ENCODE measurements around the gene LYRM2. TPM values are rescaled to one million over a fixed set of nuclear protein-coding genes. Genes with fewer than 3 reads are reported as not detected.

LYRM2 gene
- total RNA-seq, 2 donors from 2014 or later = 34.1 to 34.3 TPM

DNA sequence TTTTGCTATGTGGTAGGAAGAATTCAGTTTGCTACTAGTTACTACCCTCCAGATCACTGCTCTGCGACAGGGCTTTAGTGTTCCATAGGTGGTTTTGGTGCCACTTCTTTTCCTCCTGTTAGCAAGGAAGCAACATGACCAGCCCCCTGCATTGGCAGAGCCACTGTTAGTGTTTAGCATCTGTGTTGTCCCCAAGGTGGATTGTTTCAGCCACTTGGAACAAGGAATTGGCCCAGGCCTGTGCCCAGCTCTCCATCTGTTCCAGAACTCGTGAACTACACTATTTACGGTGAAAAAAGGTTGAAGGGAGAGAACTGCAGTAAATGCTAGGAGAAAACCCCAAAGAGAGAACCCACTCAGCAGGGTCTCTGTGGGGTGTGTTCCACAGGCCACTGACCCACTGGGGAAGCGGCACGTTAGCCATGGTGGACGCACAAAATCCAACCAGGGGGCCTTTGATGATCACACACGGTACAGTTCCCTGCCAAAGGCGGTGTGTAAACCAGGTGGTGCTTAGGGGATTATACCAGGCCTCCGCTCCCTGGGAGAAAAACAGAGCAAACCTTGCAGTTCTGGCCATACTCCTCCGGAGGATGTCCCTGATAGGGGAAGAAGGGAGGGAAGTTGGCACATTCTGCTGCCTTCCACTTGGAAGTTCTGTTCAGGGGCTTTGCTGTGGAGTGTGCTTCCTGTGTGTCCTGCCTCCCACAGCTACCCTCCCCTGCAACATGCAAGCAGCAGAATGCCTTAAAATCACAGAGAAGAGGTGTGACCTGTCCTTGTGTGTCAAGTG is 72.3 kb downstream of the LYRM2 start:
- intact Hi-C loops (cut with DNase I) = no loop called here
- DNase-seq (ENCODE audit: low spot score) = no peak

DNA sequence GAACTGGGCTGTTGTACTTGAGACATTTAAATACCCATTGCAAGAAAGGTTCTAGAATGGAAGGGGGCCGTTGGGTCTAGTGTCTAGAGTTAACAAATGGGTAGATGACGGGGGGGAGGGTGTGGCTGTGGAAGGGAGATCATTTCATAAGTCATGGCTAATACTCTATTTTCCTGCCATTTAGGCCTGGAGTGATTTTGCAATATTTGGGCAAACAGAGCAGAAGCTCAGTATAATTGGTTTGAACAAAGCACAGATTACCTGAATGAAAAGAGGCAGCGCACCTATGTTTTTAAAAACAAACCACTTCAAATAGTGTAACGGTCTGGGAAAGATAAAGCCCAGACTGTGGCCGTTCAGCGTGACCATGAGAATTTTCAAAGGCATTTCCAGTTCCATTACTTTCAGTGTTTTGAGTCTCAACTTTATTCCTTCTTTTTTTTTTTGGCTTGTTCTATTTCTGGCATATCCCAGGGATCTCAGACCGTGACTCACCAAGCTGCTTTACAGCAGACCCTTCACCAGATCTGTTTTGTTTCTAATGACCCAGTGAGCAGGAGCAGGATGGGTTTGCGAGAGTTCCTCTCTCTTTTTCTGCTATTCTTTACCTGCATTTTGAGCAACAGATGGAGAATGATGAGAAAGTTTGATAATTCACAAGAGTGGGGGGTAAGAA is 73.7 kb downstream of the LYRM2 start:
- intact Hi-C loops (cut with DNase I) = no loop called here
- DNase-seq (ENCODE audit: low spot score) = no peak

DNA sequence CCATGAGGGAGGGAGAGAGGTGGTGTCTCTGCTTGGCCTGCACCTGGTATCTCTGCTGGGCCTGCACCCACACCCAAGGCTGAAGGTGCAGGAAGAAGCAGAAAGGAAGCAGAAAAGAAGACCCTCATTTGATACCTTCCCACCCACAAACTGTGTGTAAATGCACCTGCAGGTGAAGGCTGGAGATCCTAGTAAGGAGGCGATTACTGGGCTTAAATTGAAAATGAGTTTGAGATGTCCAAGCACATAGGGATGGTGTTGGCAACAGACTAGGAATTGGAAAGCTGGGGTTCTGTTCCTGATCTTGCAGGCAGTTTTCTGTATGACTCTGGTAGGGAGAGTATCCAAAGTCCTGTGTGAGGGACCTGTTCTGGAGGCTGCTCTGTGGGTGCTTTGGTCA is 74.7 kb downstream of the LYRM2 start:
- intact Hi-C loops (cut with DNase I) = no loop called here
- DNase-seq (ENCODE audit: low spot score) = no peak

DNA sequence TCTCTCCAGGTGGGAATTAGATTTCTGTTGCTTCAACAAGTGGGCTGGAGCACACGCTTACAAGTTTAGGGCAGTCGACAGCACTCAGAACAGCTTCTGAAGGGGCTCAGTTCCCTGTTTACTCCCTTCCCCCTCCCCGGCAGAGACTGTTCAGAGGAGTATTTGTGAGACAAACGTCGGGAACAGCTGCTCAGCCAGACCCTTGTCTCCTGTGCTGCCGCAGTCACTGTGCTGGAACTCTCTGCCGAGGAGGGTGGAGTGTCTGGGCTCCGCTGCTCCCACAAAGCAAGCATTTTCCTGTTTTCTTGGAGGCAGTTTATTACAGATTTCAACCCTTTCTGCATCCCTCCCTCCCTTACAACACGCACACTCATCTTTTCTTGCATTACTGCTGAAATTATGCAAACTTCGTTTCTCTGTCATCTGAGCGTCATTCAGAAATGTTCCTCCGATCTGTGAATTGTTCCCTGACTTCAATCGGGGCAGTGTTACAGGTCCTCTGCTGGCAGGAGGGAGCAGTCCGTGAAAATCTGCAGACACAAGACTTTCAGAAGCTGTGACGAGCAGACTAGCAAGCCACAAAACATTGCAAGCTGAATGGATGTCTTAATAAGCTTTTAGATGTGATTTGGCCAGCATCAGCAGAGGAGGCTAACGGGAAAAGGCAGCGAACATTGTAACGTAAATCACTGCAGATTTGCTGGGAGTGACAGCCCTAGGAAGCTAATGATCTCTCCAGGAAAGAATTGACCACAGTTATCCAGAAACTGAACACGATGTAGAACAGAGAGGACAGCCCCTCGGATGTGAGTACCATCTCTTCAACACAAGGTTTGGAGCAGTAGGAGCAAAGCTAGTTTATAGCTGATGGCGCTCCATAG is 76.2 kb downstream of the LYRM2 start:
- intact Hi-C loops (cut with DNase I) = no loop called here
- DNase-seq (ENCODE audit: low spot score) = no peak

DNA sequence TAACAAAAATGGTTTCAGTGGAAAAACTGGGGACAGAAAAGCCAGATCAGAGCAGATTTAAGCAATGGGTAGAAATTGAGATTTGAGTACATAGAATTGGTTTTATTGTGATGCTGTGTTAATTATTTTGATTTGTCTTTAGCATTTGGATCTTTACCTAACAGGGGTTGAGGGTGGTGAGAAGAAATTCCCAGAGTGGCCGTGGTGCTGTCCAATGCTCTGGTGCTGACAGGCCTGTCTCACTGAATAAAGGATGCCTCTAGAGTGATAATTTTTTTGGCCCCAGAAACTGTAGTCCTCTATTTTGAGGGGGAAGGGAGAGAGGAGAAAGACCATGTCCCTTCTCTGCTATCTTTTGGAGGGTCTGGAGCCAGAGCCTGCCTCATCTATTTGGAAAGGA is 79.1 kb downstream of the LYRM2 start:
- intact Hi-C loops (cut with DNase I) = no loop called here
- DNase-seq (ENCODE audit: low spot score) = no peak

DNA sequence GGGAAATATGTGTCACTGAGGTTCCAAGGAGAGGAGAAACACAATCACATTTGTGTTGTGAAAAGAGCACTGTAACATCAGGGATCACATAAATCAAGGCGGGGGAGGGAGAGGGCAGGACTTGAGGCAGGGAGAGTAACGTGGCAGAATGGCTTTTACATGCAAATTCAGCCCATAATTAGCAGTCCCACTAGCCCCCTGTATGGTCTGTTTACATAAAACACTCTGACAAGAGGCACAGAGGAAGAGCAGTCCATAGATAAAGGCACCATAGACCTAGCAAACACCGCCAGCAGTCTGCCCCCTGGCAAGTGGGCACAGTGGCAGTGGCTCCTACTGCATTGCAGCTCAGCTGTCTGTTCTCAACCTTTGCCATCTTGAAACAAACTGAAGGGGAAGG is 82.7 kb downstream of the LYRM2 start:
- DNase-seq (ENCODE audit: low spot score) = no peak
- intact Hi-C loops (cut with DNase I) = no loop called here

DNA sequence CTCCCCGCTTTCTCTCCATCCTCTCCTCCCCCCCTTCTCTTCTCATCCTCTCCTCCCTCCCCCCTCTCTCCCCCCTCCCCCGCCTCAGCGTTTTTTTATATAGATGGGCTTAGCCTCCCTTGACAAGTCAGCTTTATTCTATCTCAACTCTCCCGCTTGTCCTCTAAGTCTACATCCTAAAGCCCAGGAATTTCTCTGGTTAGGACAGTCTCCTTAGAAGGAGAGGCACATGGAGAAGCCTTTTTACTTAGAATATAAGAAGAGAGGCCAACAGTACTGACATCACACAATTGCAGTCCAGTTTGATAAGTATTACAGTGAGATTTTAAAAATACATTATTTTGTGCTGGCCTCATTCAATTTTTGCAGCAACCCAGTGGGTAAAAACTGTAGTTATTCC is 83.5 kb downstream of the LYRM2 start:
- intact Hi-C loops (cut with DNase I) = no loop called here
- no peak for DNase-seq (ENCODE audit: low spot score)

DNA sequence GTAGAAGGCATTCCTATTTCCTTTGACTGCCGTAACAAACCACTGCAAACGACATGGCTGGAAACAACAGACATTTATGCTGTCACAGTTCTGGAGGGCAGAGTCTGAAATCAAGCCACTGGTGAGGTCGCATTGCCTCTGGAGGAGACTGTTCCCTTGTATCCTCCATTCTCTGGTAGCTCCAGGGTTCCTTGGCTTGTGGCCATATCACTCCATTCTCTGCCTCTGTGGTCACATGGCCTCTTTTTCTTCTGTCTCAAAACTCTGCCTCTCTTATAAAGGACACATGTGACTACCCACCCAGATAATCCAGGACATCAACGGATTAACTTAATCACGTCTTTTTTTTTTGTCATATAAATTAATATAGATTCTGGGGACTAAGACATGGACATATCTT is 84.4 kb downstream of the LYRM2 start:
- intact Hi-C loops (cut with DNase I) = no loop called here
- DNase-seq (ENCODE audit: low spot score) = no peak

DNA sequence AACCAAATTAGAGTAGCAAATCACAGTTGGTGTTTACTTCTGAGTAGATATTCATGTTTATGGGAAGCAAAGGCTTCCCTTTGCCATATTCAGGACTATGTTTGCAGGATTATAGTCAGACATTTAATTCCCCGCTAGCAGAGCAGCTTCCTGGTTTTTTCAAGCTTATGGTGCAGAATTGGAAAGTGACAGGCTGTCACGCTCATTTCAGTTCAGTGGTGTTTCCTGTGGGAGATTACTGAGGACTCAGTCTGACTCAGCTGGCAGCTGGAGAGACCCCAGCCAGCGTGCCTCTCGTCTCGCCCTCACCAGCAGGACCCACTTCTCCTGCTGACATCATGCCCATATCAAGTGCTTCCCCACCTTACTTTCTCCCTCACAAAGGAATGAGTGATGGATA is 85.1 kb downstream of the LYRM2 start:
- DNase-seq (ENCODE audit: low spot score) = no peak
- intact Hi-C loops (cut with DNase I) = no loop called here

DNA sequence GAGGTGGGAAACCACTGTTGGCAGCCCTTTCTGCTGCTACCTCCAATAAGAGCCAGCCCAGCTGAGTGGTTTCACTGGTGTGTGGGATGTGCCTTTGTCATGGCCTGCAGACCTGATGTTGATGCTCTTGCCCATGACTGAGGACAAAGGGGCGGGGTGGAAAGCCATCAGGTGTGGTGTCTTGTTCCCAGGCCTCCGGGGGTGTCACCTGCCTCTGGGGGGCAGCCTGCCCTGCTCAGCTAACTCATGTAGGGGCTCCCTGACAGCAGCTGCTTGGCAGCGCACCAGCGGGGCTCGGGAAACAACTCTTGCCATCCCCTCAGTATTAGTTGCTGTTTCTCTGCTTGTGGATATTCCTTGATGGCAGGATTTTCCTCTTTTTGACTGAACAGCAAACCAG is 91.3 kb downstream of the LYRM2 start:
- intact Hi-C loops (cut with DNase I) = no loop called here
- no peak for DNase-seq (ENCODE audit: low spot score)

DNA sequence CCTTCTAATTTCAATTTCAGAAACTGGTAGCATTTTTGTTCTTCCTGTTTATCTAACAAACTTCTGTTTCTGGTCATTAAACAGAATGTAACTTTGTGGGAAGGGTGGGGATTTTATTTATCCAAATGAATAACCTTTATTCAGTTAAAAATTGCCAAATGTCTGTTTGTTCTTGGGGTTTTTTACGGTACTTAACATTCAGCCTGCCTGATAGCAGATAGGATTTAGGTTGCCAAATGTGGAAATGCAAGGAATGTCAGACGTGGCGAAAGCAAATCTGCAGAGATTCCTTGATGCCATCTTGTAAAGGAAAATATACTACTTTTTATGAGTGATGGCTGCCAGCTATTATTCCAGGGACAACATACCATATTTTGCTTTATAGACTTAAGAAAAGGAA is 95.7 kb downstream of the LYRM2 start:
- intact Hi-C loops (cut with DNase I) = no loop called here
- no peak for DNase-seq (ENCODE audit: low spot score)

DNA sequence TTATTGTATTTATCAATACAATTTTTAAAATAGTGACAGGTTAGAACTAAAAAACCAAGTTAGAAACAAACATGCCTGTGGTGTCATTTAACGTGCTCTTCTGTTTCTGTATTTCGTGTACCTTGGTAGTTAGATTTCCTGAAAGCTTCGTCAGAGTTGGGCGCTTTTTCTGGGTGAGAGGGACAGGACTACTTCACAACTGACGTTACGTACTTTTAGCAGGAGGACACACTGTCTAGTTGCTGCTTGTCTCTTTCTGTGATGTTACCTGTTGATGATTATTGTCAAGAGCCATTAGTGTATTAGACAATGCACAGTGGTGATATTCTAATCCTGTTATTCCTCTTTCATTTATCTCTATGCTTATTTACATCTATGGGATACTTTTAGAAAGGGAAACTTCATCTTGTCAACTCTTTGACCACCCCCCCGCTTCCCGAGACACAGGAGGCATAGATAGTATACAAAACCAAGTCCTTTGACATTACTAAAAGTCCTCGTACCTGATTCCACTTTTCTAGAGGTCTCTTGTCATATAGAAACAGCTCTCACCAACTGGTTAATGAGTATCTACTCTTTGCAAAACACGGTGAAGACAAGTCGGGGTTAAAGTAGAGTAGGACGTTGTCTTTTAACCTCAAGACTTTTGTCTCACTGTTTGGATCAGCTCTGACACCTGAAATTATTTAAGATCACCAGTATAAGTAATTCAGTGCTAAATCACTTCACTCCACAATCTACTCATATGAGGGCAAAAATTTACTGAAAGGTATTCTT is 96.3 kb downstream of the LYRM2 start:
- no peak for DNase-seq (ENCODE audit: low spot score)

DNA sequence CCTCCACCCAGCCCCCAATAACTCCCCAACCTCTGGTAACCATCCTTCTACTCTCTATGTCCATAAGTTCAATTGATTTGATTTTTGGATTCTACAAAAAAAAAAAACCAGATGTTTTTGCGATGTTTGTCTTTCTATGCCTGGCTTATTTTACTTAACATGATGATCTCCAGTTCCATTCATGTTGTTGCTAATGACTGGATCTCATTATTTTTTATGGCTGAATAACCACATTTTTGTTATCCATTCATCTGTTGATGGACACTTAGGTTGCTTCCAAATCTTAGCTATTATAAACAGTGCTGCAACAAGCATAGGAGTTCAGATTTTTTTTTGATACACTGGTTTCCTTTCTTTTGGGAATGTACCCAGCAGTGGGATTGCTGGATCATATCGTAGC is 98.8 kb downstream of the LYRM2 start:
- intact Hi-C loops (cut with DNase I) = no loop called here
- no peak for DNase-seq (ENCODE audit: low spot score)

More for the DNA sequence above, 96.3 kb downstream of the LYRM2 start:
- intact Hi-C loops (cut with DNase I) = no loop called here

DNA sequence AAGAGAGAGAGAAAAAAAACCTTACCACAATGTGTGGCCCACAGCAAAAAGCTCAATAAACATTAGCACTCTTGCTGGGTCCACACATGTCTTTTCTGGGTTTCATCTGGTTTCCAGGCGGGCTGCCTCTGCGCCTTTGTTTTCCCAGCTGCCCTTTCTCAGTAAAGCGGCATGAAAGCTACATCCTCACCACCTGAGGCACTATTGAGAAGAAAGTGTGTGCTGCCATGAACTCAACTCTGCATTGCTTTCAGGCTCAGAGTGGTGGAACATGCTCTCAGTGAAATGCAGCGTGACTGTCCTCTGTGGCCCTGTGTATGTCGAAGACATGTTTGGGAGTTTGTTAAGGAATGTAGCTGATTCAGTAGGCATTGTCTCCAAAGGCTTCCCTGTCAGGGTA is 102.3 kb downstream of the LYRM2 start:
- DNase-seq (ENCODE audit: low spot score) = no peak
- intact Hi-C loops (cut with DNase I) = no loop called here

DNA sequence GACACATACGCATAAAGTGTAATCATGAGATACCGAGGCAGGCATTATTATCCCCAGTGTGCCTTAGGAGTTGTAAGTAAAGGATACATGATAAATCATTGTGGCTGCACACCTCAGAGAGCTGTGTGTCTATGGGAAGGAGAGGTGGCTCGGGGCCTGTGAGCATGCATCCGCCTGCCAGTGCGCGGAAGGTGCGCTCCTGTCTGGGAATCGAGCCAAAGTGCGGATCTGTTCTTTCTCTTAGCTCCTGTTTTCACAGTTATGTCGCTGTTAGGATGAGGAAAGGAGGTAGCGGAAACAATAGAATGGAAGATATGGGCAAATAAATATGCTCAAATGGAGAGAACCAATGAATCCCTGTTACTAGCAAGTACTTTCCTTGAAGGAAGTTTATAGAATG is 107.6 kb downstream of the LYRM2 start:
- intact Hi-C loops (cut with DNase I) = no loop called here
- DNase-seq (ENCODE audit: low spot score) = no peak

DNA sequence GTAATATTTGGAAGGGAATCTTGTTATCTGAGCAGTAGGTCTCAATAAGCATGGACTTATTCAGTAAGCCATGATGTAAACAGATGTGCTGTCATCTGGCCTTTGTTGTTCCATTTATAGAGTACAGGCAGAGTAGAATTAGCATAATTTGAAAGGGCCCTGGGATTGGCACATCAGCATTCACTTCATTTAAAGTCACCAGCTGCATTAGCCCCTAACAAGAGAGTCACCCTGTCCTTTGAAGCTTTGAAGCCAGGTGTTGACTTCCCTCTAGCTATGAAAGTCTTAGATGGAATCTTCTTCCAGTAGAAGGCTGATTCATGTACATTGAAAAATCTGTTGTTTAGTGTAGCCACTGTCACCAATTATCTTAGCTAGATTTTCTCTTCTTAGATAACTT is 109.7 kb downstream of the LYRM2 start:
- intact Hi-C loops (cut with DNase I) = no loop called here
- no peak for DNase-seq (ENCODE audit: low spot score)

DNA sequence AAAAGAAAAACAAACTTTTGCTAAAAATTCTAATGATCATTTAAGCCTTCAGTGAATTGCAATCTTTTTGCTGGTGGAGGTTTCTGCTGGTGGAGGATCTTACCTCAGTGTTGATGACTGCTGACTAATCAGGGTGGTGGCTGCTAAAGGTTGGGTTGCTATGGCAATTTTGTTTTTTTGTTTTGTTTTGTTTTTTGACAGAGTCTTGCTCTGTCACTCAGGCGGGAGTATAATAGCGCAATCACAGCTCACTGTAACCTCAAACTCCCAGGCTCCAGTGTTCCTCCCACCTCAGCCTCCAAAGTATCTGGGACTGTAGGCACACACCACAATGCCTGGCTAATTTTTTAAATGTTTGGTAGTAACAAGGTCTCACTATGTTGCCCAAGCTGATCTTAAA is 110.9 kb downstream of the LYRM2 start:
- intact Hi-C loops (cut with DNase I) = no loop called here
- DNase-seq (ENCODE audit: low spot score) = no peak

DNA sequence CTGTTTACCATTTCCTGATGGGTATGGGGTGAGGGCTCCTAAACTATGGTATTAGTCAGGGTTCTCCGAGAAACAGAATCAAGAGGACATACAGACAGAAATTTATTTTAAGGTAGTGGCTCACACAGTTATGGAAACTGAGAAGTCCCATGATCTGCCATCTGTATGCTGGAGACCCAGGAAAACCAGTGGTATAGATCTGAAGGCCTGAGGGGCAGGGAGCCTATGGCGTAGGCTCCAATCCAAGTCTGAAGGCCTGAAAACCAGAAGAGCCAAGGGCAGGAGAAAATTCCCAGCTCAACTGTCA is 112.0 kb downstream of the LYRM2 start:
- intact Hi-C loops (cut with DNase I) = no loop called here

DNA sequence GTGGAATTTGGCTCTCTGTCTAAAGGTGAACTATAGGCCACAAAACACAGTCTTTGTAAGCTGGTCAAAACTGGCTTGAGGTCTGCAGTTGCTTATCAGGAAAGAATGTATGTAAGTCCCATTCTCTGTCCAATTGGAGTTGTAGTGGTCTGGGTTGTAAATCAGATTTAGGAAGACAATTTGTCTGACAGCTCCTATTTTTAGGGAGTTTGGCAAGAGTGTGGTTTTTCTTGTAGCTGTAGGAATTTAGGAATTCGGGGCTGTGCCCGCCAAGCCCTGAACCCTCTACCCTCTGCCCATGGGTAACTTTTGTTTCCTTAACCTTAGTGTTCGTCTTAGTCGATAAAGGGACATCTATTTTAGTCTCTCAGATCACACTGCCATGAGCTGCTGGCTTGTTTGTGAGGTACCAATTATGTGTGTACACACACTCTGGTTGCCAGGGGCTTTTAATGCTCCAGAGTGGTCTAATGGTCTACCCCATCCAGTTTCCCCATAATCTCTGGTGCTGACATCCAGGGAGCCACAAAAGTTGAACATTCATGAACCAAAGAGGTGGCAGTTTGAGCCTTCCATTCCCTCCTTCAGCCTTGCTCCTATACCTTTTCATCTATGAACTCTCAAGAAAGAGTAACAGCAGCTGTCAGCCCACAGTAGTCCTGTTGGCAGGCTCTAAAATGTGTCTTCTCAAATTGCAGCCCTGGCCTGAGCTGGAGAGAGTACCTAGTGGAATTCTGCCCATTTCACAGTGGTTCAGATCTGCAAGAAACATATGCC is 112.6 kb downstream of the LYRM2 start:
- no peak for DNase-seq (ENCODE audit: low spot score)
- intact Hi-C loops (cut with DNase I) = no loop called here

More for the DNA sequence above, 112.0 kb downstream of the LYRM2 start:
- no peak for DNase-seq (ENCODE audit: low spot score)

Data from posterior vena cava (tissue), 2 donors.